ENCODE measurements around the gene VIPR1. TPM values are rescaled to one million over a fixed set of nuclear protein-coding genes. Genes with fewer than 3 reads are reported as not detected.

The VIPR1 gene
- total and polyA plus RNA-seq, 2 donors from 2014 or later = 4.9 to 5.3 TPM

- intact Hi-C loops (cut with DNase I) = no loop called here
- DNase-seq (peak in 2 of 5 donors; percentile 4 to 22), FAIRE-seq (no peak)
- no peak overlapping the region for H3K4me3 ChIP-seq (ENCODE audit: low read length in 3 of 3)
- peaks cover 0 to 4% (median 4%) of the 10 kb centered on the region in 3 donors for H3K4me1 ChIP-seq (ENCODE audit: control insufficient read depth in 2 of 3, insufficient read depth in 2 of 3, low read depth in 1 of 3, low read length in 3 of 3)
- no peaks in the 10 kb centered on the region for H3K36me3 ChIP-seq (ENCODE audit: control insufficient read depth in 2 of 3, insufficient read depth in 3 of 3, low read length in 3 of 3)
- no peaks in the 10 kb centered on the region for H3K9me3 ChIP-seq (ENCODE audit: control insufficient read depth in 2 of 3, insufficient read depth in 1 of 3, low read length in 3 of 3)
- H3K27ac ChIP-seq (ENCODE audit: low read depth in 2 of 2, low read length in 2 of 2) = no peak overlapping the region
- H3K27me3 ChIP-seq (ENCODE audit: control insufficient read depth, insufficient read depth, low read length) = no peaks in the 10 kb centered on the region
- H3K9ac ChIP-seq (ENCODE audit: low read length in 3 of 3) = no peak overlapping the region
- no peak for TF ChIP-seq CTCF (IDR thresholded peaks at IDR 0.05; ENCODE audit: borderline replicate concordance, extremely low read depth, insufficient read depth)
Measured at GRCh38 chr3:42493798-42494151, 8.7 kb upstream of the VIPR1 start.

GRCh38 chr3:42495393-42495792 lies 7.0 kb upstream of the VIPR1 start:
- no peaks in the 10 kb centered on the region for H3K36me3 ChIP-seq (ENCODE audit: control insufficient read depth in 2 of 3, insufficient read depth in 3 of 3, low read length in 3 of 3)
- no peaks in the 10 kb centered on the region for H3K9me3 ChIP-seq (ENCODE audit: control insufficient read depth in 2 of 3, insufficient read depth in 1 of 3, low read length in 3 of 3)
- no peak for TF ChIP-seq CTCF (IDR thresholded peaks at IDR 0.05; ENCODE audit: borderline replicate concordance, extremely low read depth, insufficient read depth)
- peaks cover 0 to 3% (median 0%) of the 10 kb centered on the region in 3 donors for H3K4me1 ChIP-seq (ENCODE audit: control insufficient read depth in 2 of 3, insufficient read depth in 2 of 3, low read depth in 1 of 3, low read length in 3 of 3)
- H3K27me3 ChIP-seq (ENCODE audit: control insufficient read depth, insufficient read depth, low read length) = peaks cover 2% of the 10 kb centered on the region
- DNase-seq (peak in 1 of 5 donors; percentile 1), FAIRE-seq (no peak)
- H3K27ac ChIP-seq (ENCODE audit: low read depth in 2 of 2, low read length in 2 of 2) = no peak overlapping the region
- intact Hi-C loops (cut with DNase I) = no loop called here
- H3K4me3 ChIP-seq (ENCODE audit: low read length in 3 of 3) = no peak overlapping the region
- no peak overlapping the region for H3K9ac ChIP-seq (ENCODE audit: low read length in 3 of 3)

- Histone ChIP-seq H3K27ac (ENCODE audit: low read depth in 2 of 2, low read length in 2 of 2) (no peak overlapping the region), H3K4me3 (ENCODE audit: low read length in 3 of 3) (no peak overlapping the region), H3K36me3 (ENCODE audit: control insufficient read depth in 2 of 3, insufficient read depth in 3 of 3, low read length in 3 of 3) (no peaks in the 10 kb centered on the region), H3K9me3 (ENCODE audit: control insufficient read depth in 2 of 3, insufficient read depth in 1 of 3, low read length in 3 of 3) (no peaks in the 10 kb centered on the region), H3K4me1 (ENCODE audit: control insufficient read depth in 2 of 3, insufficient read depth in 2 of 3, low read depth in 1 of 3, low read length in 3 of 3) (peaks cover 0 to 10% (median 0%) of the 10 kb centered on the region in 3 donors), H3K9ac (ENCODE audit: low read length in 3 of 3) (no peak overlapping the region), H3K27me3 (ENCODE audit: control insufficient read depth, insufficient read depth, low read length) (peaks cover 7% of the 10 kb centered on the region)
- peak in 3 of 5 donors; percentile 8 to 22 (median 21) for DNase-seq
- no peak for TF ChIP-seq CTCF (IDR thresholded peaks at IDR 0.05; ENCODE audit: borderline replicate concordance, extremely low read depth, insufficient read depth)
- intact Hi-C loops (cut with DNase I) = no loop called here
- no peak for FAIRE-seq
Measured at GRCh38 chr3:42497009-42497731, 5.3 kb upstream of the VIPR1 start.

All from kidney (tissue), 14 donors.